Measurements from ENCODE around the gene KIAA0825.

- no peak for TF ChIP-seq CTCF (conservative IDR thresholded peaks at IDR 0.05)
- TF ChIP-seq EZH2 (IDR thresholded peaks at IDR 0.05; ENCODE audit: low read depth): no peak
These were observed 463.7 kb downstream of the KIAA0825 start for GRCh38 chr5:94154672-94155071.
